ENCODE results near the gene RDH11. TPM values are rescaled to one million over a fixed set of nuclear protein-coding genes. Genes with fewer than 3 reads are reported as not detected.
"Not testable (repeated sequence)": the region's sequence is repeated elsewhere in the genome, so short reads cannot be mapped to it uniquely, and the experiment has no call there.

Gene RDH11
- total and polyA plus RNA-seq, 2 experiments from 2014 or later = 95.2 to 139 TPM

DNA sequence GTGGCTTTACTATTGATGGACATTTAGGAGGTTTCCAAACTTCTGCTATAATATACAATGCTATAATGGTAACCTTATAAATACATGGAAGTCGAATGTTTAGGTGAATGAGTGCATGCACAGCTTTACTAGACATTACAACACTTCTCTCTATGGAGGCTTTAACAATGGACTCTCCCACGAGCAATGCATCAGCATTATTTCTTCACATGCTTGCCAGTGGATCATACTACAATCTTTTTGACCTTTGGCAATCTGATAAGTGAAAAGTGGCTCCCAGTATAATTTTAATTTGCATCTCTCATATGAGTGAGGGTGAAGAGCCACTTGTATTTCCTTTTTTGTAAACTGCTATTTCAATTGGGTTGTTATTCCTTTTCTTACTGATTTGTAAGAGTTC is 24.3 kb upstream of the RDH11 start:
- Histone ChIP-seq H3K27me3 (ENCODE audit: insufficient read depth) (no peaks in the 10 kb centered on the region), H2AFZ (no peak overlapping the region), H4K20me1 (replicated peaks; ENCODE audit: insufficient read depth) (no peaks in the 10 kb centered on the region), H3K4me3 (no peak overlapping the region), H3K9me2 (ENCODE audit: insufficient read depth) (no peaks in the 10 kb centered on the region; the same call in 1 of the 2 replicates), H3K36me3 (ENCODE audit: insufficient read depth) (no peaks in the 10 kb centered on the region), H3K4me2 (no peak overlapping the region), H3K27ac (ENCODE audit: low read depth) (no peak overlapping the region), H3F3A (replicated peaks; ENCODE audit: low read depth) (no peaks in the 10 kb centered on the region), H3K4me1 (ENCODE audit: insufficient read depth) (no peaks in the 10 kb centered on the region), H3K79me2 (replicated peaks; ENCODE audit: insufficient read depth) (no peaks in the 10 kb centered on the region)
- Mint-ChIP-seq H3K27me3 (ENCODE audit: insufficient read depth, low read depth, poor library complexity) (peaks cover 2% of the 10 kb centered on the region), H3K27ac (no peak overlapping the region), H3K36me3 (ENCODE audit: low read depth) (no peaks in the 10 kb centered on the region), H3K4me3 (no peak overlapping the region), H3K9me3 (no peaks in the 10 kb centered on the region), H3K4me1 (peaks cover 6% of the 10 kb centered on the region; the same call in 2 of the 3 replicates)
- TF ChIP-seq ZNF462 (CRISPR knock-in tag; IDR thresholded peaks at IDR 0.05) (no peak), POLR2AphosphoS5 (IDR thresholded peaks at IDR 0.05; ENCODE audit: low read depth) (no peak), NANOG (IDR thresholded peaks at IDR 0.05; ENCODE audit: borderline replicate concordance) (no peak), STAT1 (IDR thresholded peaks at IDR 0.05; ENCODE audit: unreplicated experiment) (no peak), CREB1 (CRISPR knock-in tag; IDR thresholded peaks at IDR 0.05; ENCODE audit: low read depth) (no peak), ZNF331 (CRISPR knock-in tag; IDR thresholded peaks at IDR 0.05; ENCODE audit: low read depth) (no peak), EZH2 (IDR thresholded peaks at IDR 0.05; ENCODE audit: low read depth, unreplicated experiment) (no peak)
- TF ChIP-seq, protein P1, sequence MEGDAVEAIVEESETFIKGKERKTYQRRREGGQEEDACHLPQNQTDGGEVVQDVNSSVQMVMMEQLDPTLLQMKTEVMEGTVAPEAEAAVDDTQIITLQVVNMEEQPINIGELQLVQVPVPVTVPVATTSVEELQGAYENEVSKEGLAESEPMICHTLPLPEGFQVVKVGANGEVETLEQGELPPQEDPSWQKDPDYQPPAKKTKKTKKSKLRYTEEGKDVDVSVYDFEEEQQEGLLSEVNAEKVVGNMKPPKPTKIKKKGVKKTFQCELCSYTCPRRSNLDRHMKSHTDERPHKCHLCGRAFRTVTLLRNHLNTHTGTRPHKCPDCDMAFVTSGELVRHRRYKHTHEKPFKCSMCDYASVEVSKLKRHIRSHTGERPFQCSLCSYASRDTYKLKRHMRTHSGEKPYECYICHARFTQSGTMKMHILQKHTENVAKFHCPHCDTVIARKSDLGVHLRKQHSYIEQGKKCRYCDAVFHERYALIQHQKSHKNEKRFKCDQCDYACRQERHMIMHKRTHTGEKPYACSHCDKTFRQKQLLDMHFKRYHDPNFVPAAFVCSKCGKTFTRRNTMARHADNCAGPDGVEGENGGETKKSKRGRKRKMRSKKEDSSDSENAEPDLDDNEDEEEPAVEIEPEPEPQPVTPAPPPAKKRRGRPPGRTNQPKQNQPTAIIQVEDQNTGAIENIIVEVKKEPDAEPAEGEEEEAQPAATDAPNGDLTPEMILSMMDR (conservative IDR thresholded peaks at IDR 0.05; ENCODE audit: low read depth in 2 of 2) = no peak
- TF ChIP-seq, protein P2, sequence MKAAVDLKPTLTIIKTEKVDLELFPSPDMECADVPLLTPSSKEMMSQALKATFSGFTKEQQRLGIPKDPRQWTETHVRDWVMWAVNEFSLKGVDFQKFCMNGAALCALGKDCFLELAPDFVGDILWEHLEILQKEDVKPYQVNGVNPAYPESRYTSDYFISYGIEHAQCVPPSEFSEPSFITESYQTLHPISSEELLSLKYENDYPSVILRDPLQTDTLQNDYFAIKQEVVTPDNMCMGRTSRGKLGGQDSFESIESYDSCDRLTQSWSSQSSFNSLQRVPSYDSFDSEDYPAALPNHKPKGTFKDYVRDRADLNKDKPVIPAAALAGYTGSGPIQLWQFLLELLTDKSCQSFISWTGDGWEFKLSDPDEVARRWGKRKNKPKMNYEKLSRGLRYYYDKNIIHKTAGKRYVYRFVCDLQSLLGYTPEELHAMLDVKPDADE (IDR thresholded peaks at IDR 0.05) = no peak
- TF ChIP-seq, protein P3, sequence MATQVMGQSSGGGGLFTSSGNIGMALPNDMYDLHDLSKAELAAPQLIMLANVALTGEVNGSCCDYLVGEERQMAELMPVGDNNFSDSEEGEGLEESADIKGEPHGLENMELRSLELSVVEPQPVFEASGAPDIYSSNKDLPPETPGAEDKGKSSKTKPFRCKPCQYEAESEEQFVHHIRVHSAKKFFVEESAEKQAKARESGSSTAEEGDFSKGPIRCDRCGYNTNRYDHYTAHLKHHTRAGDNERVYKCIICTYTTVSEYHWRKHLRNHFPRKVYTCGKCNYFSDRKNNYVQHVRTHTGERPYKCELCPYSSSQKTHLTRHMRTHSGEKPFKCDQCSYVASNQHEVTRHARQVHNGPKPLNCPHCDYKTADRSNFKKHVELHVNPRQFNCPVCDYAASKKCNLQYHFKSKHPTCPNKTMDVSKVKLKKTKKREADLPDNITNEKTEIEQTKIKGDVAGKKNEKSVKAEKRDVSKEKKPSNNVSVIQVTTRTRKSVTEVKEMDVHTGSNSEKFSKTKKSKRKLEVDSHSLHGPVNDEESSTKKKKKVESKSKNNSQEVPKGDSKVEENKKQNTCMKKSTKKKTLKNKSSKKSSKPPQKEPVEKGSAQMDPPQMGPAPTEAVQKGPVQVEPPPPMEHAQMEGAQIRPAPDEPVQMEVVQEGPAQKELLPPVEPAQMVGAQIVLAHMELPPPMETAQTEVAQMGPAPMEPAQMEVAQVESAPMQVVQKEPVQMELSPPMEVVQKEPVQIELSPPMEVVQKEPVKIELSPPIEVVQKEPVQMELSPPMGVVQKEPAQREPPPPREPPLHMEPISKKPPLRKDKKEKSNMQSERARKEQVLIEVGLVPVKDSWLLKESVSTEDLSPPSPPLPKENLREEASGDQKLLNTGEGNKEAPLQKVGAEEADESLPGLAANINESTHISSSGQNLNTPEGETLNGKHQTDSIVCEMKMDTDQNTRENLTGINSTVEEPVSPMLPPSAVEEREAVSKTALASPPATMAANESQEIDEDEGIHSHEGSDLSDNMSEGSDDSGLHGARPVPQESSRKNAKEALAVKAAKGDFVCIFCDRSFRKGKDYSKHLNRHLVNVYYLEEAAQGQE (IDR thresholded peaks at IDR 0.05; ENCODE audit: unreplicated experiment) = no peak
- ATAC-seq (no peak), DNase-seq (ENCODE audit: low spot score) (no peak)

GRCh38 chr14:67719385-67719784 is 23.8 kb upstream of the RDH11 start:
- H3K4me3 ChIP-seq; H3K27ac ChIP-seq (ENCODE audit: low read depth); H3K27me3 Mint-ChIP-seq (ENCODE audit: insufficient read depth, low read depth, poor library complexity); H3K27ac Mint-ChIP-seq; H2AFZ ChIP-seq; H3K4me1 ChIP-seq (ENCODE audit: insufficient read depth); H3K9me3 Mint-ChIP-seq; H3K4me2 ChIP-seq; H3K36me3 Mint-ChIP-seq (ENCODE audit: low read depth); H4K20me1 ChIP-seq (replicated peaks; ENCODE audit: insufficient read depth); H3K4me1 Mint-ChIP-seq; H3K9me2 ChIP-seq (ENCODE audit: insufficient read depth); H3K79me2 ChIP-seq (replicated peaks; ENCODE audit: insufficient read depth); H3K27me3 ChIP-seq (ENCODE audit: insufficient read depth); H3F3A ChIP-seq (replicated peaks; ENCODE audit: low read depth); H3K4me3 Mint-ChIP-seq; ATAC-seq; DNase-seq (ENCODE audit: low spot score); H3K36me3 ChIP-seq (ENCODE audit: insufficient read depth): not testable (repeated sequence)
